HEK293 (cell line): Measurements from ENCODE around the gene SMAD9.

Experiments
- CTCF ChIA-PET: fragments of 350-600 bp; formaldehyde crosslinking; extraction: SDS; loops from one replicate; lab custom pipeline; 2021; ENCODE audit warnings: antibody characterized with exemption; lab: Yijun Ruan, JAX
- POLR2A ChIA-PET: fragments of 300-600 bp; formaldehyde crosslinking; extraction: SDS; loops from one replicate; lab custom pipeline; 2020; ENCODE audit warnings: antibody characterized with exemption, inconsistent platforms; lab: Yijun Ruan, JAX
- H3K27ac ChIP-seq: fragments of 200-500 bp; sonication (Bioruptor generic); 2 replicates; pipeline ENCODE4 v1.5.1; 2014; ENCODE audit warnings: low read depth, low read length, control low read depth, inconsistent platforms; ENCODE audit errors: extremely low read depth
- H3K36me3 ChIP-seq, 2 experiments: fragments of 200-500 bp in 1 of 2; sonication (Bioruptor generic) in 1 of 2; 1 replicate in 1 of 2; 2 replicates in 1 of 2; pipeline ENCODE4 v1.5.1; 2014 to 2017; ENCODE audit warnings: inconsistent platforms in 2 of 2, low read length in 2 of 2; ENCODE audit not compliant: control insufficient read depth in 2 of 2, insufficient read depth in 1 of 2
- H3K4me1 ChIP-seq: fragments of 200-500 bp; sonication (Bioruptor generic); 2 replicates; pipeline ENCODE4 v1.5.1; 2014; ENCODE audit warnings: mild to moderate bottlenecking, low read length, inconsistent platforms; ENCODE audit not compliant: control insufficient read depth, insufficient read depth
- H3K4me3 ChIP-seq: 2 replicates; pipeline ENCODE4 v1.5.1; 2011; ENCODE audit warnings: low read depth, mild to moderate bottlenecking, control low read depth, low read length, moderate library complexity
- H3K9me3 ChIP-seq: fragments of 200-500 bp; sonication (Bioruptor generic); 2 replicates; pipeline ENCODE4 v1.5.1; 2014; ENCODE audit warnings: low read depth, low read length, inconsistent platforms; ENCODE audit not compliant: control insufficient read depth, insufficient read depth
- KLF16 ChIP-seq: fragments of 450-650 bp; formaldehyde crosslinking; IDR thresholded peaks from 2 replicates; pipeline ENCODE4 v1.5.1; 2017; ENCODE audit warnings: missing biosample characterization, missing genetic modification characterization
- MEIS1 ChIP-seq: sonication (generic); formaldehyde crosslinking; IDR thresholded peaks from 2 replicates; pipeline ENCODE4 v1.8.1; 2022; ENCODE audit warnings: missing genetic modification reagents, mild to moderate bottlenecking, borderline replicate concordance
- PRDM2 ChIP-seq: fragments of 450-650 bp; formaldehyde crosslinking; IDR thresholded peaks from 2 replicates; pipeline ENCODE4 v1.5.1; 2016; ENCODE audit warnings: missing biosample characterization, missing genetic modification characterization, borderline replicate concordance
- ZBTB10 ChIP-seq: fragments of 450-650 bp; formaldehyde crosslinking; IDR thresholded peaks from 2 replicates; pipeline ENCODE4 v1.5.1; 2016; ENCODE audit warnings: missing biosample characterization, missing genetic modification characterization
- ZBTB11 ChIP-seq: fragments of 450-650 bp; formaldehyde crosslinking; conservative IDR thresholded peaks from 2 replicates; pipeline ENCODE4 v1.5.1; 2016; ENCODE audit warnings: low read depth, missing biosample characterization, missing genetic modification characterization
- ZBTB20 ChIP-seq: fragments of 450-650 bp; formaldehyde crosslinking; IDR thresholded peaks from 2 replicates; pipeline ENCODE4 v1.5.1; 2016; ENCODE audit warnings: missing biosample characterization, missing genetic modification characterization
- ZNF133 ChIP-seq: fragments of 450-650 bp; formaldehyde crosslinking; IDR thresholded peaks from 2 replicates; pipeline ENCODE4 v1.5.1; 2016; ENCODE audit warnings: missing biosample characterization, missing genetic modification characterization
- ZNF140 ChIP-seq: fragments of 450-650 bp; formaldehyde crosslinking; IDR thresholded peaks from 2 replicates; pipeline ENCODE4 v1.5.1; 2016; ENCODE audit warnings: missing biosample characterization, missing genetic modification characterization
- ZNF16 ChIP-seq: fragments of 450-650 bp; formaldehyde crosslinking; IDR thresholded peaks from 2 replicates; pipeline ENCODE4 v1.5.1; 2016; ENCODE audit warnings: low read depth, missing biosample characterization, missing genetic modification characterization
- ZNF19 ChIP-seq: fragments of 450-650 bp; formaldehyde crosslinking; IDR thresholded peaks from 2 replicates; pipeline ENCODE4; 2016; ENCODE audit warnings: missing biosample characterization, missing genetic modification characterization, low read depth
- ZNF391 ChIP-seq: fragments of 450-650 bp; formaldehyde crosslinking; IDR thresholded peaks from 2 replicates; pipeline ENCODE4 v1.5.1; 2016; ENCODE audit warnings: low read depth, missing biosample characterization, missing genetic modification characterization, borderline replicate concordance
- ZNF596 ChIP-seq: fragments of 450-650 bp; IDR thresholded peaks from 2 replicates; pipeline ENCODE4 v1.5.0; 2018; ENCODE audit warnings: missing biosample characterization, mild to moderate bottlenecking, missing genetic modification characterization, moderate library complexity
- ZSCAN30 ChIP-seq: fragments of 450-650 bp; IDR thresholded peaks from 2 replicates; pipeline ENCODE4 v1.5.1; 2018; ENCODE audit warnings: missing biosample characterization, mild to moderate bottlenecking, missing genetic modification characterization, moderate library complexity
- ZSCAN4 ChIP-seq: fragments of 450-650 bp; formaldehyde crosslinking; IDR thresholded peaks from 2 replicates; pipeline ENCODE4 v1.5.1; 2017; ENCODE audit warnings: missing biosample characterization, missing genetic modification characterization
- TF ChIP-seq, protein P1 (sequence below): fragments of 450-650 bp; formaldehyde crosslinking; IDR thresholded peaks from 2 replicates; pipeline ENCODE4; 2016; ENCODE audit warnings: missing biosample characterization, missing genetic modification characterization
- TF ChIP-seq, protein P2 (sequence below): fragments of 450-650 bp; formaldehyde crosslinking; conservative IDR thresholded peaks from 2 replicates; pipeline ENCODE4 v1.5.1; 2016; ENCODE audit warnings: low read depth, missing biosample characterization, missing genetic modification characterization

The SMAD9 gene

DNA sequence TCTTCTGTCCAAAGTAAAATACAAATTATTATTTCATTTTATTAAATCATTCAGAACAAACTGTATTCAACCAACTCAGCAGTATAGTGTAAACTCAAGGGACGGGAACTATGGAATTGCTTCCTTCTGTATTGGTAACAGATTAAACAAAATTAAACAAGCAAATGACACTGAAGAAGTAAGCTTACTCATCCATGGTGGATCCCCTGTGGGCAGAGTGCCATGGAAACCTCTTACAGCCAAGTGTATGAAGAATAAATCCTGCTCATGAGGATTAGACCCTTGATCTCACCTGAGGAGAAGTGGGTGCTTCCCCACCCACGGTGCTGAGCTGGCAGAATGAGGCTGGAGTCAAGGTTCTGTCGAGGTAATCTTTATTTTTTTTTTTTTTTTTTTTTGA is 119.0 kb downstream of the SMAD9 start:
- POLR2A ChIA-PET, result no interaction called here
- Histone ChIP-seq H3K9me3 (no peaks in the 10 kb centered on the region), H3K4me3 (no peak overlapping the region), H3K36me3 (no peaks in the 10 kb centered on the region), H3K27ac (no peak overlapping the region), H3K4me1 (no peaks in the 10 kb centered on the region)
- TF ChIP-seq MEIS1 (CRISPR knock-in tag), result no peak
- TF ChIP-seq, protein P1, sequence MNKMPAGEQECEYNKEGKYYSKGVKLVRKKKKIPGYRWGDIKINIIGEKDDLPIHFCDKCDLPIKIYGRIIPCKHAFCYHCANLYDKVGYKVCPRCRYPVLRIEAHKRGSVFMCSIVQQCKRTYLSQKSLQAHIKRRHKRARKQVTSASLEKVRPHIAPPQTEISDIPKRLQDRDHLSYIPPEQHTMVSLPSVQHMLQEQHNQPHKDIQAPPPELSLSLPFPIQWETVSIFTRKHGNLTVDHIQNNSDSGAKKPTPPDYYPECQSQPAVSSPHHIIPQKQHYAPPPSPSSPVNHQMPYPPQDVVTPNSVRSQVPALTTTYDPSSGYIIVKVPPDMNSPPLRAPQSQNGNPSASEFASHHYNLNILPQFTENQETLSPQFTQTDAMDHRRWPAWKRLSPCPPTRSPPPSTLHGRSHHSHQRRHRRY (tag by site-specific recombination), result no peak
- TF ChIP-seq ZNF16, result no peak
- TF ChIP-seq ZNF391, result no peak
- no peak for TF ChIP-seq ZBTB20 (tag by site-specific recombination)
- no peak for TF ChIP-seq ZBTB10 (tag by site-specific recombination)
- TF ChIP-seq ZNF140 (tag by site-specific recombination), result no peak
- no peak for TF ChIP-seq ZNF133 (tag by site-specific recombination)
- TF ChIP-seq ZSCAN4 (tag by site-specific recombination), result no peak
- TF ChIP-seq ZNF19 (tag by site-specific recombination), result no peak
- TF ChIP-seq PRDM2, result no peak
- CTCF ChIA-PET, result no interaction called here

DNA sequence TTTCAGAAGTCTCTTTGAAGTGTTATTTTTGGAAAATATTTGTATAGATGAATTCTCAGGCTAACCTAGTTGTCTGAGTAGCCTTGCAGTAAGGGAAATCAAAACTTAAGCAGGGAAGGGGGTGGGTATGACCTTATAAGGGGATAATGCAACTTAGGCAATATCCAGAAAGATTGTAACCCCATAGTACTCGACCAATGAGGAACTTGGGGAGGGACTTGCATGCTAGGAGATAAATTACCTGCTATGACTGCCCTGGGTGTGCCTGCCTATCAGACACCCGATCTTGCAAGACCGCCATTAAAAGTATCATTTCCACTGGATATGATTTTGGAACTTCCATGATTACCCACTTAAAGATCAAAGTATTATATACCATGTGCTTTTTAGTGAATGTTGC is 124.0 kb downstream of the SMAD9 start:
- ChIA-PET CTCF (no interaction called here), POLR2A (no interaction called here)
- no peak for TF ChIP-seq KLF16 (tag by site-specific recombination)
- no peak for TF ChIP-seq ZNF596
- TF ChIP-seq, protein P2, sequence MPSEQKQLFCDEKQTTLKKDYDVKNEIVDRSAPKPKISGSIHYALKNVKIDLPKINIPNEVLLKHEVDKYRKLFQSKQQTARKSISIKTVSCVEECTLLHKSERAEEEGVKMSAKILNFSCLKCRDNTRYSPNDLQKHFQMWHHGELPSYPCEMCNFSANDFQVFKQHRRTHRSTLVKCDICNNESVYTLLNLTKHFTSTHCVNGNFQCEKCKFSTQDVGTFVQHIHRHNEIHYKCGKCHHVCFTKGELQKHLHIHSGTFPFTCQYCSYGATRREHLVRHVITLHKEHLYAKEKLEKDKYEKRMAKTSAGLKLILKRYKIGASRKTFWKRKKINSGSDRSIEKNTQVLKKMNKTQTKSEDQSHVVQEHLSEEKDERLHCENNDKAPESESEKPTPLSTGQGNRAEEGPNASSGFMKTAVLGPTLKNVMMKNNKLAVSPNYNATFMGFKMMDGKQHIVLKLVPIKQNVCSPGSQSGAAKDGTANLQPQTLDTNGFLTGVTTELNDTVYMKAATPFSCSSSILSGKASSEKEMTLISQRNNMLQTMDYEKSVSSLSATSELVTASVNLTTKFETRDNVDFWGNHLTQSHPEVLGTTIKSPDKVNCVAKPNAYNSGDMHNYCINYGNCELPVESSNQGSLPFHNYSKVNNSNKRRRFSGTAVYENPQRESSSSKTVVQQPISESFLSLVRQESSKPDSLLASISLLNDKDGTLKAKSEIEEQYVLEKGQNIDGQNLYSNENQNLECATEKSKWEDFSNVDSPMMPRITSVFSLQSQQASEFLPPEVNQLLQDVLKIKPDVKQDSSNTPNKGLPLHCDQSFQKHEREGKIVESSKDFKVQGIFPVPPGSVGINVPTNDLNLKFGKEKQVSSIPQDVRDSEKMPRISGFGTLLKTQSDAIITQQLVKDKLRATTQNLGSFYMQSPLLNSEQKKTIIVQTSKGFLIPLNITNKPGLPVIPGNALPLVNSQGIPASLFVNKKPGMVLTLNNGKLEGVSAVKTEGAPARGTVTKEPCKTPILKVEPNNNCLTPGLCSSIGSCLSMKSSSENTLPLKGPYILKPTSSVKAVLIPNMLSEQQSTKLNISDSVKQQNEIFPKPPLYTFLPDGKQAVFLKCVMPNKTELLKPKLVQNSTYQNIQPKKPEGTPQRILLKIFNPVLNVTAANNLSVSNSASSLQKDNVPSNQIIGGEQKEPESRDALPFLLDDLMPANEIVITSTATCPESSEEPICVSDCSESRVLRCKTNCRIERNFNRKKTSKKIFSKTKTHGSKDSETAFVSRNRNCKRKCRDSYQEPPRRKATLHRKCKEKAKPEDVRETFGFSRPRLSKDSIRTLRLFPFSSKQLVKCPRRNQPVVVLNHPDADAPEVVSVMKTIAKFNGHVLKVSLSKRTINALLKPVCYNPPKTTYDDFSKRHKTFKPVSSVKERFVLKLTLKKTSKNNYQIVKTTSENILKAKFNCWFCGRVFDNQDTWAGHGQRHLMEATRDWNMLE (tag by site-specific recombination), result no peak
- no peak for TF ChIP-seq ZBTB11 (tag by site-specific recombination)
- no peak for TF ChIP-seq ZSCAN30 (tag by site-specific recombination)
- H3K4me1 ChIP-seq, result no peaks in the 10 kb centered on the region
- H3K36me3 ChIP-seq, result no peaks in the 10 kb centered on the region
- H3K9me3 ChIP-seq, result no peaks in the 10 kb centered on the region
- no peak overlapping the region for H3K4me3 ChIP-seq
- H3K27ac ChIP-seq, result no peak overlapping the region
